Effector memory CD8-positive, alpha-beta T cell (primary cell): Measurements from ENCODE around the gene LRRC8C.

Experiments used
- ATAC-seq: fragments of 150-1000 bp; cut with Tn5 transposase; replicated peaks from 2 replicates; pipeline ENCODE4 v1.10.0; 2021; ENCODE audit warnings: mild to moderate bottlenecking, moderate library complexity
- DNase-seq, 3 experiments: peaks; one replicate each; pipeline ENCODE4 v3.0.0; 2021
- H3K27ac Mint-ChIP-seq, 2 donors: one replicate each; pipeline ENCODE4 v1.8.0; 2022; ENCODE audit warnings: mild to moderate bottlenecking in 2 of 2, mixed read lengths in 2 of 2, moderate library complexity in 2 of 2
- H3K27me3 Mint-ChIP-seq, 2 donors: one replicate each; pipeline ENCODE4 v1.8.0; 2022; ENCODE audit warnings: mixed read lengths in 2 of 2
- H3K36me3 Mint-ChIP-seq: one replicate; pipeline ENCODE4 v1.8.0; 2022; ENCODE audit warnings: mild to moderate bottlenecking, moderate library complexity, mixed read lengths; ENCODE audit not compliant: insufficient read depth
- H3K4me1 Mint-ChIP-seq, 2 donors: one replicate each; pipeline ENCODE4 v1.8.0; 2022; ENCODE audit warnings: low read depth in 2 of 2, mixed read lengths in 2 of 2
- H3K4me3 Mint-ChIP-seq, 2 donors: one replicate each; pipeline ENCODE4 v1.8.0; 2022; ENCODE audit warnings: mild to moderate bottlenecking in 2 of 2, mixed read lengths in 2 of 2, moderate library complexity in 2 of 2
- H3K9me3 Mint-ChIP-seq, 2 donors: one replicate each; pipeline ENCODE4 v1.8.0; 2022; ENCODE audit warnings: mixed read lengths in 2 of 2

The LRRC8C gene

DNA sequence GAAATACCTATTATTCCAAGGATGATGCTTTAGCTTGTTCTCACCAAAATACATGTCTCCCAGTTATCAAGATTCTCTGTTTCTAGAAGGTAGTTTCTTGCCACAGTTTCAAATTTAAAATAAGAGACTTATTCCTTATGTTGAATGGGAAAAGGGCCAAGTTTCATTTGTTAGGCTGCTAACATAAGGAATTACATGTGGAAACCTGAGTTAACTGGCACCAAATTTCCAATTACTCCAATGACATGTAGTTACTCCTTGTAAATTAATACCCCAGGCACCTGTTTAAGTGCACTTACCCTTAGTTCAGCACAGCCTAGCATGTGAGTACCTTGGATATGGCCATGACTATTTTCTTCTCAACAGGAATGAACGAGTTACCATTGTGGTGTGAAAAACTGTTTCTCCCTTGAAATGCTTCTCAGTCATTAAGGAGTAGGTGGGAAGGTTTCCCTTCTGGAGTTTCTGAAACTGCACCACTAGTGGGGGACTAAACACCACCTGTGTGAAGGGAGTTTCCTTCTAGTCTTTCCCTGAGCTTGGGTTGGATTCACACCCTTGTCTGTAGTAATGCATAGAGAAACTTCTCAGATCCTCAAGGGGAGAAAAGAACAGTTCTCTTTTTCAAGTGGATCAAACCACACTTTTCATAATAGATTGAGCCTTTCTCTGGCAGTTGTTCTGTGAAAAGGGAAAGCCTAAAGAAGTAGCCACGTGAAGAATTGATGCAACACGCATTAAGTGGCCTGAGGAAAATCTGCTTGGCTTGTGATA lies 32.3 kb upstream of the LRRC8C start:
- DNase-seq, result no peak
- H3K9me3 Mint-ChIP-seq, result no peaks in the 10 kb centered on the region
- no peak overlapping the region for H3K27ac Mint-ChIP-seq
- peaks cover 21 to 30% of the 10 kb centered on the region in 2 donors for H3K4me1 Mint-ChIP-seq
- ATAC-seq, result no peak
- H3K4me3 Mint-ChIP-seq, result no peak overlapping the region
- no peaks in the 10 kb centered on the region for H3K27me3 Mint-ChIP-seq
- H3K36me3 Mint-ChIP-seq, result no peaks in the 10 kb centered on the region

DNA sequence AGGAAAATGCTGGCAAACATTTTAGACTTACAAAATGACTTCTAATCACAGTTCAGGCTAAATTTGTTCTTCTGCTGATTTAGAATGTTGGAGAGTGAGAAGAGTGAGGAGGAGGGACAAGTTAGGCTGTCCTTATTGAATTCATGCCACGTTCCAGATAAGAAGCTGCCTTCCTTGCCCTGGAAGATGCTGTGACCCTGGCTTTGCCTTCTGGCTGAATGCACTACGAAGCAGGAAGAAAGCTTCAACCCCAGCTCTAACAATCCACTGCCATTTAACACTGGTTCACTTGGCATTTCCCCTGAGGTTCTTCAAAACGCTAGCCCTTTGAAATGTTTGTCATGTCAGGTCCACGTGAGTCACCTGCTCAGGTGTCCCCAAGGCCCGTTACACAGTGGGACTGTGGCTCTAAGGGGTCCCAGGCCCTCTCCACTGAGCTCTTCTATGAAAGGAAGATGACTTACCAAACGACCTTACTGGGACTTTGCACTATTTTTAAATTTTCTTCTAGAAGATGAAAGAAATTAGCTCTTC lies 30.0 kb upstream of the LRRC8C start:
- H3K27ac Mint-ChIP-seq, result peak overlapping the region in 1 of 2 donors; percentile 38
- no peak for ATAC-seq

GRCh38 chr1:89603651-89604413 lies 29.1 kb upstream of the LRRC8C start:
- no peak for DNase-seq
- Mint-ChIP-seq H3K4me1 (peaks cover 46 to 59% of the 10 kb centered on the region in 2 donors), H3K36me3 (peaks cover 16% of the 10 kb centered on the region), H3K9me3 (no peaks in the 10 kb centered on the region), H3K27me3 (no peaks in the 10 kb centered on the region), H3K4me3 (no peak overlapping the region), H3K27ac (no peak overlapping the region)
- ATAC-seq, result no peak

More for the DNA sequence above, 30.0 kb upstream of the LRRC8C start:
- Mint-ChIP-seq H3K4me1 (peaks cover 37 to 51% of the 10 kb centered on the region in 2 donors), H3K4me3 (no peak overlapping the region), H3K27me3 (no peaks in the 10 kb centered on the region), H3K36me3 (peaks cover 7% of the 10 kb centered on the region), H3K9me3 (no peaks in the 10 kb centered on the region)
- no peak for DNase-seq

DNA sequence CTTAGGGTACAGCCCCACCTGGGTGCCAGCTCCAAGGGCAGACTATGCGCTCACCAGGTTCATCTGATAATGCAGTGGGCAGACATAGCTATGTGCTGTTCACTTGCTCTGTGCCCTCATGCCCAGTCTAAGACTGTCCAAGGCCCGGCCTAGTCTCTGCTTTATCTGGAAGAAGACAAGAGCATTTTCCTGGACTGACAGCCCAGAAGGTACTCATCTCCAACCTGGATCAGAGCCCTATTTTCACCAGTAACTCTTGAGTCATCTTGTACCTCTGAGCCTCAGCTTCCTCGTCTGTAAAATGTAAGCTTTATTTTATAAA lies 28.5 kb upstream of the LRRC8C start:
- Mint-ChIP-seq H3K27me3 (no peaks in the 10 kb centered on the region), H3K36me3 (peaks cover 19% of the 10 kb centered on the region), H3K9me3 (no peaks in the 10 kb centered on the region), H3K4me3 (no peak overlapping the region), H3K27ac (no peak overlapping the region), H3K4me1 (peaks cover 46 to 58% of the 10 kb centered on the region in 2 donors)
- ATAC-seq, result no peak
- DNase-seq, result no peak

- Mint-ChIP-seq H3K36me3 (peaks cover 23% of the 10 kb centered on the region), H3K4me3 (no peak overlapping the region), H3K27me3 (no peaks in the 10 kb centered on the region), H3K4me1 (peaks cover 55 to 62% of the 10 kb centered on the region in 2 donors), H3K27ac (peak overlapping the region; percentile 96 to 97), H3K9me3 (no peaks in the 10 kb centered on the region)
- ATAC-seq (no peak), DNase-seq (no peak)
Observed at GRCh38 chr1:89605692-89606091, 27.2 kb upstream of the LRRC8C start.

DNA sequence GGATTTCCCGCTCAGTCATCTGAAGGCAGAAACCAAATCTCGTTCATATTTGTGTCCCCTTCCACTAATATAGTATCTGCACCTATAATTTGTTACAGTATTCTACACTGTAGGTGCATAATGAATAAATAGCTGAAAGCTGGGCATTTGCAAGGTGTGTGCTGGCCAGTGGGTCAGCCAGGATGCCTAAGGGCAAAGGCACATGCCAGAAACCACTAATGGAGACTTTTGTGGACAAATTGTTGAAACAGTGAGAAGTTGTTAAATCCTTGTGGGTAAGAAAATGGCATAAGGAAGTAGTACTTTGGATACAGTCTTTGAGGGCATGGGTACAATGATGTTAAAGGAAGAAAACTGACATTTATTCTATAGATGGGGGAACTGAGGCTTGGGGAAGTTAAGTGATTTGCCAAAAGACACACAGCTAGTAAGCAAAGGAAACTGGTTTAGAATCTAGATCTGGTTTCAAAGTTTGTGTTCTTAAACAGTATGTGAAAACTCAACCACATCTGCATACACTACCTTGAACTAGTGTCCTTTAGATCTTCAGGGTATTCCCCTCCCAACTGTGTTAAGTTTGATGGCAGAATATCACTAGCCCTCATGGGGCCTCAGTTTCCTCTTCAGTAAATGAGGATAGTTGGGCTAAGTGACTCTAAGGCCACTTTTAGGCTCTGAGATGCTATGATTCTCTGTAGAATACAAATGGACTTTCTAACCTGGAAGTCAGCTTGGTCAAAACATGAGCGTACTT lies 26.5 kb upstream of the LRRC8C start:
- ATAC-seq, result no peak

DNA sequence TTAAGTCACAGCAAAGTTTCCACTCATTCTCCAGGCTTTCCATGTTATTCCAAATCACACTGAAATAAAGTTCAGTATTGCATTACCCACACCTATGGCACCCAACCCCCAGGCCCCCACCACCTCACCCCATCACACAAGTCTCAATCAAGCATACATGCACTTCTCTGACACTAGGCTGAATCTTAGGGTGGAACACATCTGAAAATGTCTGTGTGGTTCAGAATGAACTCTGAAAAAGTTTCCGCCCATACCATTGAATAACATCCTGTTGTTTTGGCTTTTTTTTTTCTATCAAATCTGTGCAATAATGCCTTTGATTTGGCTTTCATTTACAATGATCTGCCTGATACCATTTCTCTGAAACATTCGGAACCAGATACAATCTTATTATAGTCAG lies 25.8 kb upstream of the LRRC8C start:
- DNase-seq, result peak in 2 of 3 experiments; percentile 7 to 22
- Mint-ChIP-seq H3K27me3 (no peaks in the 10 kb centered on the region), H3K36me3 (peaks cover 26% of the 10 kb centered on the region), H3K9me3 (no peaks in the 10 kb centered on the region), H3K27ac (peak overlapping the region; percentile 96 to 97), H3K4me1 (peaks cover 61 to 75% of the 10 kb centered on the region in 2 donors), H3K4me3 (peak overlapping the region; percentile 41 to 85)
- peak; percentile 27 for ATAC-seq

More for the DNA sequence above, 26.5 kb upstream of the LRRC8C start:
- DNase-seq, result no peak
- H3K27me3 Mint-ChIP-seq, result no peaks in the 10 kb centered on the region
- H3K4me1 Mint-ChIP-seq, result peaks cover 61 to 69% of the 10 kb centered on the region in 2 donors
- H3K9me3 Mint-ChIP-seq, result no peaks in the 10 kb centered on the region
- peaks cover 26% of the 10 kb centered on the region for H3K36me3 Mint-ChIP-seq
- H3K27ac Mint-ChIP-seq, result peak overlapping the region; percentile 96 to 97
- peak overlapping the region in 1 of 2 donors; percentile 85 for H3K4me3 Mint-ChIP-seq

GRCh38 chr1:89607586-89608318 lies 25.2 kb upstream of the LRRC8C start:
- no peak for DNase-seq
- no peak for ATAC-seq
- H3K27ac Mint-ChIP-seq, result peak overlapping the region; percentile 96 to 97
- peaks cover 64 to 79% of the 10 kb centered on the region in 2 donors for H3K4me1 Mint-ChIP-seq
- H3K4me3 Mint-ChIP-seq, result peak overlapping the region; percentile 85 to 88
- H3K9me3 Mint-ChIP-seq, result no peaks in the 10 kb centered on the region
- no peaks in the 10 kb centered on the region for H3K27me3 Mint-ChIP-seq
- H3K36me3 Mint-ChIP-seq, result peaks cover 26% of the 10 kb centered on the region

- H3K27ac Mint-ChIP-seq, result peak overlapping the region; percentile 96 to 97
- H3K4me1 Mint-ChIP-seq, result peaks cover 61 to 73% of the 10 kb centered on the region in 2 donors
- H3K27me3 Mint-ChIP-seq, result no peaks in the 10 kb centered on the region
- H3K9me3 Mint-ChIP-seq, result no peaks in the 10 kb centered on the region
- peak; percentile 60 for ATAC-seq
- peaks cover 26% of the 10 kb centered on the region for H3K36me3 Mint-ChIP-seq
- peak overlapping the region; percentile 85 to 88 for H3K4me3 Mint-ChIP-seq
- DNase-seq, result peak; percentile 55 to 62 (median 57)
Observed at GRCh38 chr1:89608319-89608983, 24.5 kb upstream of the LRRC8C start.

DNA sequence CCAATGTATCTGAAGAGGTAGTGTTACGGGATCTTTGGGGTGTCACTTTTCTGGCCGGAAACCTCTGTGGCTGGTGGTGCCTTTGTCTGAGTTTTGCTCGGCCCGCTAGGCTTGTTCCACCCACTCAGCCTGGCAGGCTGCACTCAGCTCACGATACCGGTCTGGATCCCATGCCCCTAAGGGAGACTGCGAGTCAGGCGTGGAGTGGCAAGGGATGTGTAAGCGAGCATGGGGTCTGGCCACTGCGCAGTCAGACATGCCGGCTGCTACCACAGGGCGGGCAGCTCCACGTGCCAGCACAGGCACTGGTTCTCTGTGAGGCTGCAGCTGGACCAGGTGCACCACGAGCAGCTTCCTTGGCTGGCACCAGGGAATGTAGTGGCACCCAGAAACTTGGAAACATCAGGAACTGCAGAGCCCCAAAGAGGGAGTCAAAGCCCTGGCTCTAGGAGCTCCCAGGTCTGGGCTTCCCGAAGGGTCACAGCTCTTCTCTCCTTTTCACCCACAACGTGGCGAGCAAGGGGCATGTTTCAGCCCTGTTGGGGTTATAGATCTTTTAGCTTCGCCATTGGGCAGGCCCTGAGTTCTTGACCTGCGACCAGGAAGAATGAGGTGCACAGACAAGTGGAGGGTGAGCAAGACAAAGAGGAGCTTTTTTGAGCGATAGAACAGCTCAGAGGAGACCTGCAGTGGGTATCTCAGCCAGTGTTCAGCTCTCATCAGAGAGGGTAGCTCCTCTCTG lies 23.8 kb upstream of the LRRC8C start:
- Mint-ChIP-seq H3K4me3 (peak overlapping the region; percentile 85 to 88), H3K27ac (peak overlapping the region; percentile 96 to 97), H3K36me3 (peaks cover 26% of the 10 kb centered on the region), H3K4me1 (peaks cover 60 to 71% of the 10 kb centered on the region in 2 donors), H3K27me3 (no peaks in the 10 kb centered on the region), H3K9me3 (no peaks in the 10 kb centered on the region)
- ATAC-seq, result peak; percentile 46
- peak; percentile 61 to 67 (median 64) for DNase-seq

DNA sequence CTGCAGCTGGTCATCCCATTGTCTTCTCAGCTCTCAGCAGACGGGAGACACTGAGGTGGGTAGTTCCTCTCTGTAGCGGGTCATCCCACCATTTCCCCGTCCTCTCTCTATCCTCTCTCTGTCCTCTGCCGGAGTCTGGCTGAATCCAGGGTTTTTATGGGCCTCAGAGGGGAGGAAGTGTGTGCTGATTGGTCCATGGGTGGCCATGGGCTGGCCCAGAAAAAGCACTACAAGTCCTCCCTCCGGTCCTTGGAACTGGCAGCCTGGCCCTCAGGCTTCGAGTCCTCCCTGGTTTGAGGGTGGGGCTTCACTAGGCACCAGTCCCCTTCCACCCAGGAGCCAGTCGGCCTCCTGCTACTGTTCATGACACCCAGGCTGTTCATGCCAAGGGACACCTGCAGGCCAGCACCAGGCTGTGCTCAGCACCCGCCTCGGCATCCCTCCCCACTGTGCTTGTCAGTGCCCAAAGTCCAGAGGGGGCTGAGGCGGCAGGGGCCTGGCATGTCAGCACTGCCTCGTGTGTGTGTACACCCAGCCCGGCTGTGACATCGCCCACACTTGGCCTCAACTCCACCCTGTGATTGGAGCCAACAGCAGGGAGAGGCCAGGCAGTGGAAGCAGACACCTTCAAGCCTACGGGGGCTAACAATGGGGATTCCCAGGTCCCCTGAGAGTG lies 23.0 kb upstream of the LRRC8C start:
- peak overlapping the region; percentile 96 to 97 for H3K27ac Mint-ChIP-seq
- no peaks in the 10 kb centered on the region for H3K27me3 Mint-ChIP-seq
- ATAC-seq (peak; percentile 1), DNase-seq (peak in 1 of 3 experiments; percentile 19)
- H3K9me3 Mint-ChIP-seq, result no peaks in the 10 kb centered on the region
- peak overlapping the region; percentile 85 to 88 for H3K4me3 Mint-ChIP-seq
- peaks cover 61 to 75% of the 10 kb centered on the region in 2 donors for H3K4me1 Mint-ChIP-seq
- H3K36me3 Mint-ChIP-seq, result peaks cover 26% of the 10 kb centered on the region
